Common myeloid progenitor, CD34-positive (primary cell): Measurements from ENCODE around the gene NXPH4.

Experiments
- CTCF ChIA-PET: fragments of 350-600 bp; sonication (Branson Sonifier 250); formaldehyde crosslinking; loops from one replicate; lab custom pipeline; 2021; ENCODE audit warnings: antibody characterized with exemption; lab: Charles Lee
- POLR2A ChIA-PET: fragments of 350-600 bp; sonication (Branson Sonifier 250); formaldehyde crosslinking; loops from one replicate; lab custom pipeline; 2021; ENCODE audit warnings: antibody characterized with exemption; lab: Charles Lee
- DNase-seq, 3 donors: peaks; one replicate each; pipeline versions ENCODE4 v3.0.0 to v3.0.0-alpha.2; 2013
- H3K27ac ChIP-seq, 2 experiments: 1 replicate in 1 of 2; 2 replicates in 1 of 2; pipeline ENCODE4 v1.7.0; 2013; ENCODE audit warnings: inconsistent platforms in 2 of 2, low read length in 2 of 2, mild to moderate bottlenecking in 2 of 2, low read depth in 1 of 2, moderate library complexity in 1 of 2; ENCODE audit not compliant: severe bottlenecking in 2 of 2, insufficient read depth in 1 of 2, poor library complexity in 1 of 2
- H3K27me3 ChIP-seq, 5 experiments: replicated peaks in 2 of 5; 1 replicate in 3 of 5; 2 replicates in 2 of 5; pipeline versions ENCODE4 v1.6.1 to v1.7.0; 2013; ENCODE audit warnings: low read length in 4 of 5, mild to moderate bottlenecking in 2 of 5, moderate library complexity in 2 of 5, inconsistent platforms in 1 of 5; ENCODE audit not compliant: insufficient read depth in 5 of 5, control insufficient read depth in 4 of 5
- H3K36me3 ChIP-seq, 4 experiments: 1 replicate in 2 of 4; 2 replicates in 2 of 4; pipeline versions ENCODE4 v1.6.1 to v1.7.0; 2013; ENCODE audit warnings: low read length in 3 of 4, control low read depth in 1 of 4, mild to moderate bottlenecking in 1 of 4; ENCODE audit not compliant: control insufficient read depth in 4 of 4, insufficient read depth in 4 of 4
- H3K4me1 ChIP-seq, 4 experiments: 1 replicate in 3 of 4; 2 replicates in 1 of 4; pipeline versions ENCODE4 v1.6.1 to v1.7.1; 2013; ENCODE audit warnings: low read length in 3 of 4, mild to moderate bottlenecking in 3 of 4, control low read depth in 1 of 4, inconsistent platforms in 1 of 4, moderate library complexity in 1 of 4; ENCODE audit not compliant: control insufficient read depth in 4 of 4, insufficient read depth in 4 of 4; ENCODE audit errors: control extremely low read depth in 1 of 4
- H3K4me3 ChIP-seq, 7 experiments: 1 replicate in 4 of 7; 2 replicates in 3 of 7; pipeline versions ENCODE4 v1.5.1 to v1.7.0; 2013; ENCODE audit warnings: mild to moderate bottlenecking in 7 of 7, low read length in 6 of 7, moderate library complexity in 6 of 7, inconsistent platforms in 2 of 7, low read depth in 2 of 7, control low read depth in 1 of 7; ENCODE audit not compliant: insufficient read depth in 4 of 7, control insufficient read depth in 1 of 7; ENCODE audit errors: extremely low read depth in 1 of 7
- H3K9me3 ChIP-seq, 5 experiments: 1 replicate in 4 of 5; 2 replicates in 1 of 5; pipeline versions ENCODE4 v1.6.1 to v1.7.1; 2013; ENCODE audit warnings: low read length in 4 of 5, mild to moderate bottlenecking in 2 of 5, inconsistent platforms in 1 of 5, low read depth in 1 of 5, moderate library complexity in 1 of 5; ENCODE audit not compliant: control insufficient read depth in 4 of 5, insufficient read depth in 2 of 5; ENCODE audit errors: control extremely low read depth in 1 of 5
- WGBS: methylation state at CpG from one replicate; pipeline ENCODE4 v1.1.5; 2013; ENCODE audit not compliant: insufficient coverage; 5-methylcytosine and 5-hydroxymethylcytosine counted together

NXPH4 gene

DNA sequence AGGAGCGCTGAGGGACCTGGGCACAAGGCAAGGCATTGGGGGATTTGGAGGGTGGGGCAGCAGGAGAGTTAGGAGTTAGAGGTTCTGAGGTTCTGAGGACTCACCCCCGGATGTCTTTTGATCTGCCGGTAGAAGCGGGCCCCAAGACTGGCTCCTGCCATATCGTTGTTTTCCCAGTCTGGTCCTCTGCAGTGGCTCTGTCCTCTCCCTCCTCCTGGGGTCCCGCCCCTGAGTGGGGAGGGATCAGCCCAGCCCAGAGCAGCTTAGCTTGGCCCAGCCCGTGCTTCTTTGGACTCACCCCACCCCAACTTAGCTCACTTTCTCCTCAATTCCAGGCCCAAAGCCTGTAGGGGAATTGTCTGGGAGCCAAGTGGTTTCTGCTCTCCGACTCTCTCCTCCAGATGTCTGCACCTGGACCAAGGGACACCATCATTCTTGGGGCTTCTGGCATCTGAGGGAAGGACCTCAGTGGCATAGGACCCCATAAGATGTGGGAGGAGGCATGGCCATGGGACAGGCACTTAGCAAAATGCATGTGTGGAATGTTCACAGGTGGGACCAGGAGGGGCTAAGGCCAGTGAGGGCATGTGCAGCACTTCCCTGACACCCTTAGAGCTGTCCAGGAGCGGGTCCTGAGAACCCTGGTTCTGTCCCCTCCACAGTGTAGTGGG is 20.5 kb downstream of the NXPH4 start:
- Histone ChIP-seq H3K9me3 (no peaks in the 10 kb centered on the region), H3K27ac (no peak overlapping the region), H3K27me3 (peaks cover 0 to 75% (median 51%) of the 10 kb centered on the region in 5 experiments), H3K36me3 (peaks cover 6 to 32% (median 21%) of the 10 kb centered on the region in 4 experiments), H3K4me3 (no peak overlapping the region), H3K4me1 (peaks cover 0 to 47% (median 40%) of the 10 kb centered on the region in 4 experiments)
- ChIA-PET POLR2A (no interaction called here), CTCF (interaction anchor here (1.2 to 18.5 kb wide), 5 partner anchors 9 to 63 kb away, joined by 3 to 326 read pairs (median 5); partner anchors contain the start of genes SHMT2 and STAC3)
- no peak for DNase-seq
- 18% methylated on average over 4 of the region's 9 CpGs for WGBS

DNA sequence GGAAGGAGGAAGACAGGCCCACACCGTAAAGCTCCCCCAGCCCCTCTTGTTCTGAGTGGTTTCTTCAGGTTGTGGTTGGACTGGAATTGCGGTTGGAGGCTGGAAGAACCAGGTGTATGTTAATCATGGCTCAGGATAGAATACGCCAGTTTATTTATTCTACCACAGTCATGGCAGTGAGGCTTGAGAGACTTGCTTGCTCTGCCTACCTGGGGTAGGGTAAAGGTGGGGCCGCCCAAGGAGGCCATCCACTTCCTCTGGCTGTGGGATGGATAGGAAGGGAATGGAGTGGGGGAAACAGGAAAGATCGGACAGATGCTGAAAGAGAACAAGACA is 21.0 kb downstream of the NXPH4 start:
- Histone ChIP-seq H3K36me3 (peaks cover 5 to 27% (median 16%) of the 10 kb centered on the region in 4 experiments), H3K4me1 (peaks cover 0 to 52% (median 43%) of the 10 kb centered on the region in 4 experiments), H3K27me3 (peaks cover 0 to 80% (median 53%) of the 10 kb centered on the region in 5 experiments), H3K9me3 (no peaks in the 10 kb centered on the region), H3K27ac (no peak overlapping the region), H3K4me3 (no peak overlapping the region)
- POLR2A ChIA-PET, result no interaction called here
- CTCF ChIA-PET, result interaction anchor here (1.2 to 18.5 kb wide), 5 partner anchors 10 to 63 kb away, joined by 3 to 326 read pairs (median 5); partner anchors contain the start of genes SHMT2 and STAC3
- DNase-seq, result no peak
- WGBS, result 37% methylated on average over 3 of the region's 5 CpGs

DNA sequence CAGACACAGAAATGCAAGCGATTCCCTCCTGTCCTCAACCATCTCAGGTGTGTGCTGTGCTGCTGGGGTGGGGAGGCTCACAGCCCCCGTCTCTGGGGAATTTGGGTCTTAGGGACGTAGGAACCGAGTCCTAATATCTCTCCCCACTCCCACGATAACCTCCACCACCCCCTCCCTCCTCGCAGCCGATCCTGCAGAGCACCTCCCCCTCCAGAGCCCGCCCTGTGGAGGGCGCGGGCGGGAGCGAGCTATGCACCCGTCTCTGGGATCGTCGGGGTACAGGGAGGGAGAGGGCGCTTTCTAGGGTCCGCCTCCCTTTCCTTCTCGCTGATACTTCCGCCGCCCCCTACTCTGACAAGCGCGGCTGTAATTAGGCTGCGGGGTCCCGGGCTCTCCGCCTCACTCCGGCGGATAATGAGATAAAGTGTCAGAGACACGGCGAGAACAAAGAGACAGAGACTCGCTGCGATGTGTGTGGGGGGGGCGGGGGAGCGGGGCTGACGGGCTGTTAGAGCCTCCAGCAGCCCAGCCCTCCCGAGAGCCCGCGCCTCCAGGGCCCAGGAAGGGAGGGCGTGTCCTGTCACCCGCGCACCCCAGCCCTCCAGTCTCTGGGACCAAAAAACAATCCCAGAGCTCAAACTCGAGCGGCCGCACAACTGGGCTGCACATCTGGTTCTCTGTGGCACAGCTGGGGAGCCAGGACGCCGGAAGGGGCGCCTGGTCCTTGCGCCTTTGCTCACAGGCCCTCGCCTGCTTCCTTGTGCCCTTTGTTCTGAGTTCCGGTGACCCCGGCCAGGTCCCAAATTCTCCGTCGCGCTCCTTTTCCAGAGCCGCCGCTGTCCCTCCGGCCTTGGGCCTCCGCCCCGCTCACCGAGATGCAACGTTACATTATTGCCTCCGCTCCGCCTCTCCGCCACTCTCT is 21.6 kb downstream of the NXPH4 start:
- H3K27ac ChIP-seq, result no peak overlapping the region
- CTCF ChIA-PET, result interaction anchor here (0.9 to 18.5 kb wide), 9 partner anchors 10 to 30 kb away, joined by 3 to 326 read pairs (median 5); partner anchors contain the start of genes NXPH4, SHMT2 and STAC3
- WGBS, result 2% methylated on average over 41 of the region's 63 CpGs
- peak overlapping the region in 6 of 7 experiments; percentile 8 to 68 (median 50) for H3K4me3 ChIP-seq
- no peaks in the 10 kb centered on the region for H3K9me3 ChIP-seq
- H3K27me3 ChIP-seq, result peaks cover 0 to 87% (median 56%) of the 10 kb centered on the region in 5 experiments
- H3K4me1 ChIP-seq, result peaks cover 0 to 58% (median 49%) of the 10 kb centered on the region in 4 experiments
- POLR2A ChIA-PET, result no interaction called here
- peaks cover 0 to 20% (median 13%) of the 10 kb centered on the region in 4 experiments for H3K36me3 ChIP-seq
- no peak for DNase-seq

DNA sequence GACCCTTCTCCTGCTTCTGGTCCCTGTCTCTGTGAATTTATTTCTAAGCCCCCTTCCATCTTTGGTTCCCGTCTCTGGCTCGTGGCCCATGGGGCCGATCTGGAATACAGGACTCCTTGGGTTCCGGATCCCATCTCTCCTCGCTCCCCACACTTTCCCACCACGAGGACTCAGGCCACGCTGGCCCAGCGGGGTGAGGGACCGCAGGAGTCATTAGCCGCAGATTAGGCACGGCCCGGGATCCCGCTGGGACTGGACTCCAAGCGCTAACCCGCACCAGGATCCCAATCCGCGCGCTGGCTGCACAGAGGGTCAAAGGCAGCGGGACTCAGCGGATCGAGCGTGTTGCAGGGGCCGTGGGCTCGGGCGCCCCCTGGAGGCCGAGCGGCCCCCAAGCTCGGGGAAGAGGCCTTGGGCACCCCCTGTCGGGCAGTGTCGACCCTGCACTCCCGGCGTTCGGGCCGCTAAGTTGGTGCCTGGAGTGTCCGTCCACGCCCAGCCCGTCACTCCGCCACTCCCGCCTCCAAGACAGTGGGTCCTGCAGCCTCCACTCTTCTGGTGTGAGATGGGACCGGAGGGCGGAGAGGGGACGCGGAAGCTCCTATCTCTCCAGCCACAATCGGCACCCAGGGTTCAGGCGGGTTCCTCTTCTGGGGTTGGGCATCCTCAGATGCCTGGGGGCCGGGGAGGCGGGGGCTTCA is 22.4 kb downstream of the NXPH4 start:
- Histone ChIP-seq H3K27me3 (peaks cover 0 to 90% (median 56%) of the 10 kb centered on the region in 5 experiments), H3K36me3 (peaks cover 0 to 12% (median 6%) of the 10 kb centered on the region in 4 experiments), H3K4me3 (peak overlapping the region in 6 of 7 experiments; percentile 8 to 68 (median 50)), H3K9me3 (no peaks in the 10 kb centered on the region), H3K27ac (no peak overlapping the region), H3K4me1 (peaks cover 0 to 65% (median 55%) of the 10 kb centered on the region in 4 experiments)
- DNase-seq, result peak; percentile 82 to 87 (median 84)
- CTCF ChIA-PET, result interaction anchor here (0.9 to 18.5 kb wide), 9 partner anchors 11 to 42 kb away, joined by 3 to 326 read pairs (median 9); partner anchors contain the start of genes NXPH4, SHMT2 and STAC3
- POLR2A ChIA-PET, result no interaction called here
- 1% methylated on average over 38 of the region's 47 CpGs for WGBS

DNA sequence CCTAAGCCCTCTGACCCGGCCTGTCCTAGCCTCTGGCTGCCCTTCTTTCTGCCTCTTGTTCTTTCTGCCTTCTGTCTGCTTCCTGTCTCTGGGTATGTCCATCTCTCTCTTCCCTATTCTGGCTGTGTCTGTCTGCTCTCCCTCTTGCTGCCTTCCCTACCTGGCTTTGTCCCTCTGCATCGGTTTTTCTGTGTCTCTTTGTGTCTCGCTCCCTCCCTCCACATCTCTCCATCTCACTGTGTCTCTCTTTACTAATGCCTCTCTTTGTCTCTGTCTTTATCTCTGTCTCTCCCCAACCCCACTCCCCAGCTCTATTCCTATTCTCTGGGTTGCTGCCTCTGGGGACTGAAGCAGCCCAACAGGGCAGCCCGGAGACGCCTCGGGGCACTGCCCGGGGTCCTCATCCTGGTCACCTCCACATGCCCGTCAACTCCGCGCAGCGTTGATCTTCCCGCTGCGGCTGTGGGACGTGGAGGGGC is 23.0 kb downstream of the NXPH4 start:
- ChIA-PET POLR2A (no interaction called here), CTCF (interaction anchor here (1.0 to 18.5 kb wide), 8 partner anchors 10 to 43 kb away, joined by 3 to 326 read pairs (median 10); partner anchors contain the start of genes NXPH4, SHMT2 and STAC3)
- peak overlapping the region in 5 of 7 experiments; percentile 52 to 66 (median 64) for H3K4me3 ChIP-seq
- peaks cover 0 to 6% (median 3%) of the 10 kb centered on the region in 4 experiments for H3K36me3 ChIP-seq
- no peaks in the 10 kb centered on the region for H3K9me3 ChIP-seq
- H3K4me1 ChIP-seq, result peaks cover 0 to 66% (median 55%) of the 10 kb centered on the region in 4 experiments
- H3K27me3 ChIP-seq, result peaks cover 0 to 95% (median 56%) of the 10 kb centered on the region in 5 experiments
- 1% methylated on average over 9 of the region's 14 CpGs for WGBS
- H3K27ac ChIP-seq, result no peak overlapping the region
- no peak for DNase-seq
